Measurements from ENCODE around the gene ZSWIM5. TPM values are rescaled to one million over a fixed set of nuclear protein-coding genes. Genes with fewer than 3 reads are reported as not detected.
"Not testable (repeated sequence)": the region's sequence is repeated elsewhere in the genome, so short reads cannot be mapped to it uniquely, and the experiment has no call there.

ZSWIM5 gene
- total and polyA plus RNA-seq, 2 of the 8 experiments (the other 6 are each of a cell fraction or from before 2014, with no cell fraction given) = 2.5 to 3.9 TPM

- H3K4me3 ChIP-seq (ENCODE audit: extremely low read depth in 1 of 4, insufficient read depth in 2 of 4, low read depth in 3 of 4, low read length in 4 of 4); H3K14ac ChIP-seq (ENCODE audit: insufficient read length); H2AFZ ChIP-seq (ENCODE audit: low read length); H2BK20ac ChIP-seq (ENCODE audit: low read length); H2BK120ac ChIP-seq (replicated peaks; ENCODE audit: low read depth, low read length); H3K79me1 ChIP-seq (ENCODE audit: low read depth, low read length); H4K91ac ChIP-seq (replicated peaks; ENCODE audit: insufficient read length, low read length); FAIRE-seq; H3K4ac ChIP-seq (replicated peaks; ENCODE audit: insufficient read length, low read depth, low read length); H3K9ac ChIP-seq (replicated peaks in 1 of 4; ENCODE audit: extremely low read depth in 1 of 4, low read depth in 3 of 4, low read length in 3 of 4); H2AK5ac ChIP-seq (ENCODE audit: low read depth, low read length); H3K56ac ChIP-seq (replicated peaks; ENCODE audit: insufficient read length, low read depth, low read length); H4K8ac ChIP-seq (ENCODE audit: extremely low read depth, insufficient read depth, low read length); CTCF ChIA-PET (ENCODE audit: partially characterized antibody); H3K23me2 ChIP-seq (ENCODE audit: low read depth, low read length); H3K27ac ChIP-seq (ENCODE audit: low read depth, low read length); POLR2A ChIA-PET (ENCODE audit: partially characterized antibody); H3K18ac ChIP-seq (ENCODE audit: extremely low read depth, low read length); H3K4me2 ChIP-seq (ENCODE audit: insufficient read depth in 1 of 2, low read depth in 2 of 2, low read length in 2 of 2); H3K9me3 ChIP-seq (ENCODE audit: insufficient read depth in 2 of 2, low read depth in 1 of 2, low read length in 1 of 2); H3K79me2 ChIP-seq (ENCODE audit: control insufficient read depth in 1 of 2, insufficient read depth in 2 of 2, low read length in 2 of 2); H2BK12ac ChIP-seq (ENCODE audit: low read depth, low read length); H4K20me1 ChIP-seq (replicated peaks in 1 of 2; ENCODE audit: control insufficient read depth in 1 of 2, insufficient read depth in 2 of 2, low read length in 2 of 2); H3K36me3 ChIP-seq (ENCODE audit: control insufficient read depth in 2 of 4, insufficient read depth in 4 of 4, low read length in 3 of 4); DNase-seq (ENCODE audit: low read depth in 1 of 2, low spot score in 2 of 2); H2BK5ac ChIP-seq (ENCODE audit: low read depth, low read length); H2BK15ac ChIP-seq (ENCODE audit: low read length); H3K27me3 ChIP-seq (replicated peaks in 1 of 4; ENCODE audit: control insufficient read depth in 3 of 4, extremely low read depth in 1 of 4, insufficient read depth in 3 of 4, low read length in 3 of 4); H3K23ac ChIP-seq (ENCODE audit: insufficient read length); H3K4me1 ChIP-seq (replicated peaks in 1 of 4; ENCODE audit: control insufficient read depth in 3 of 4, insufficient read depth in 4 of 4, low read length in 3 of 4); H4K5ac ChIP-seq (ENCODE audit: insufficient read length, low read depth, low read length): not testable (repeated sequence)
- WGBS, 2 experiments (ENCODE audit: extremely low coverage in 1 of 2, insufficient coverage in 1 of 2, insufficient read length in 1 of 2, insufficient replicate concordance in 2 of 2, low coverage in 1 of 2, low lambda C conversion rate in 2 of 2, missing lambda C conversion rate in 1 of 2) = 93% methylated on average over 6 of the region's 6 CpGs; no CpG with 5 or more reads in 1 of the 2 experiments
Measured at GRCh38 chr1:45167947-45168346, 38.5 kb downstream of the ZSWIM5 start.

GRCh38 chr1:45164307-45164706 lies 42.1 kb downstream of the ZSWIM5 start:
- H4K5ac ChIP-seq (ENCODE audit: insufficient read length, low read depth, low read length); H3K79me2 ChIP-seq (ENCODE audit: control insufficient read depth in 1 of 2, insufficient read depth in 2 of 2, low read length in 2 of 2); H2BK20ac ChIP-seq (ENCODE audit: low read length); H3K4me3 ChIP-seq (ENCODE audit: extremely low read depth in 1 of 4, insufficient read depth in 2 of 4, low read depth in 3 of 4, low read length in 4 of 4); H3K4ac ChIP-seq (replicated peaks; ENCODE audit: insufficient read length, low read depth, low read length); H4K91ac ChIP-seq (replicated peaks; ENCODE audit: insufficient read length, low read length); H3K4me2 ChIP-seq (ENCODE audit: insufficient read depth in 1 of 2, low read depth in 2 of 2, low read length in 2 of 2); H2BK120ac ChIP-seq (replicated peaks; ENCODE audit: low read depth, low read length); H3K14ac ChIP-seq (ENCODE audit: insufficient read length); CTCF ChIA-PET (ENCODE audit: partially characterized antibody); H3K23ac ChIP-seq (ENCODE audit: insufficient read length); H3K23me2 ChIP-seq (ENCODE audit: low read depth, low read length); H2AFZ ChIP-seq (ENCODE audit: low read length); H2BK15ac ChIP-seq (ENCODE audit: low read length); POLR2A ChIA-PET (ENCODE audit: partially characterized antibody); H3K4me1 ChIP-seq (replicated peaks in 1 of 4; ENCODE audit: control insufficient read depth in 3 of 4, insufficient read depth in 4 of 4, low read length in 3 of 4); H3K79me1 ChIP-seq (ENCODE audit: low read depth, low read length); H3K9ac ChIP-seq (replicated peaks in 1 of 4; ENCODE audit: extremely low read depth in 1 of 4, low read depth in 3 of 4, low read length in 3 of 4); H3K27ac ChIP-seq (ENCODE audit: low read depth, low read length); H2BK12ac ChIP-seq (ENCODE audit: low read depth, low read length); FAIRE-seq; H4K8ac ChIP-seq (ENCODE audit: extremely low read depth, insufficient read depth, low read length); H4K20me1 ChIP-seq (replicated peaks in 1 of 2; ENCODE audit: control insufficient read depth in 1 of 2, insufficient read depth in 2 of 2, low read length in 2 of 2); H2BK5ac ChIP-seq (ENCODE audit: low read depth, low read length); H3K27me3 ChIP-seq (replicated peaks in 1 of 4; ENCODE audit: control insufficient read depth in 3 of 4, extremely low read depth in 1 of 4, insufficient read depth in 3 of 4, low read length in 3 of 4); DNase-seq (ENCODE audit: low read depth in 1 of 2, low spot score in 2 of 2); H2AK5ac ChIP-seq (ENCODE audit: low read depth, low read length); H3K18ac ChIP-seq (ENCODE audit: extremely low read depth, low read length); H3K56ac ChIP-seq (replicated peaks; ENCODE audit: insufficient read length, low read depth, low read length); H3K36me3 ChIP-seq (ENCODE audit: control insufficient read depth in 2 of 4, insufficient read depth in 4 of 4, low read length in 3 of 4): not testable (repeated sequence)
- H3K9me3 ChIP-seq (ENCODE audit: insufficient read depth in 2 of 2, low read depth in 1 of 2, low read length in 1 of 2) = peaks cover 9 to 10% of the 10 kb centered on the region in 2 experiments; a peak in 3 of 4 replicates
- 100% methylated on average over 1 of the region's 2 CpGs; no CpG with 5 or more reads in 1 of the 2 experiments for WGBS, 2 experiments (ENCODE audit: extremely low coverage in 1 of 2, insufficient coverage in 1 of 2, insufficient read length in 1 of 2, insufficient replicate concordance in 2 of 2, low coverage in 1 of 2, low lambda C conversion rate in 2 of 2, missing lambda C conversion rate in 1 of 2)
